Bronchial epithelial cell (primary cell): ENCODE results near the gene ADCY3. TPM values are rescaled to one million over a fixed set of nuclear protein-coding genes. Genes with fewer than 3 reads are reported as not detected.

Experiments used
- DNase-seq: peaks from one replicate; pipeline ENCODE4 v3.0.0-alpha.2; 2010; ENCODE audit warnings: low read depth
- FAIRE-seq: peaks from 2 replicates; lab custom pipeline; 2011; peaks lifted over from hg19 to GRCh38; lab: Jason Lieb, UNC
- H3K27me3 ChIP-seq: 2 replicates; pipeline ENCODE4 v1.5.1; 2011; ENCODE audit warnings: low read length; ENCODE audit not compliant: control insufficient read depth, insufficient read depth
- H3K36me3 ChIP-seq: 2 replicates; pipeline ENCODE4 v1.5.1; 2011; ENCODE audit warnings: low read length; ENCODE audit not compliant: control insufficient read depth, insufficient read depth
- H3K4me3 ChIP-seq: 2 replicates; pipeline ENCODE4 v1.5.1; 2011; ENCODE audit warnings: mild to moderate bottlenecking, low read depth, low read length, control low read depth
- CTCF ChIP-seq: IDR thresholded peaks from 2 replicates; pipeline ENCODE4 v1.5.1; 2011; ENCODE audit warnings: mild to moderate bottlenecking, moderate library complexity, low read length, control low read depth, inconsistent platforms; ENCODE audit not compliant: insufficient read depth, severe bottlenecking
- total RNA-seq: library from RNA; depleted of rRNA; stranded (reverse); fragments of >200 nt; gene quantifications from 2 replicates; pipeline ENCODE4 v1.2.1, GENCODE V29; 2014

ADCY3 gene
- total RNA-seq, 1 donor from 2014 or later, result 31.1 TPM

GRCh38 chr2:24830351-24830750 lies 89.7 kb downstream of the ADCY3 start:
- no peak for TF ChIP-seq CTCF
- no peak overlapping the region for H3K4me3 ChIP-seq
- DNase-seq (peak; percentile 7), FAIRE-seq (no peak)
- no peaks in the 10 kb centered on the region for H3K36me3 ChIP-seq
- no peaks in the 10 kb centered on the region for H3K27me3 ChIP-seq

DNA sequence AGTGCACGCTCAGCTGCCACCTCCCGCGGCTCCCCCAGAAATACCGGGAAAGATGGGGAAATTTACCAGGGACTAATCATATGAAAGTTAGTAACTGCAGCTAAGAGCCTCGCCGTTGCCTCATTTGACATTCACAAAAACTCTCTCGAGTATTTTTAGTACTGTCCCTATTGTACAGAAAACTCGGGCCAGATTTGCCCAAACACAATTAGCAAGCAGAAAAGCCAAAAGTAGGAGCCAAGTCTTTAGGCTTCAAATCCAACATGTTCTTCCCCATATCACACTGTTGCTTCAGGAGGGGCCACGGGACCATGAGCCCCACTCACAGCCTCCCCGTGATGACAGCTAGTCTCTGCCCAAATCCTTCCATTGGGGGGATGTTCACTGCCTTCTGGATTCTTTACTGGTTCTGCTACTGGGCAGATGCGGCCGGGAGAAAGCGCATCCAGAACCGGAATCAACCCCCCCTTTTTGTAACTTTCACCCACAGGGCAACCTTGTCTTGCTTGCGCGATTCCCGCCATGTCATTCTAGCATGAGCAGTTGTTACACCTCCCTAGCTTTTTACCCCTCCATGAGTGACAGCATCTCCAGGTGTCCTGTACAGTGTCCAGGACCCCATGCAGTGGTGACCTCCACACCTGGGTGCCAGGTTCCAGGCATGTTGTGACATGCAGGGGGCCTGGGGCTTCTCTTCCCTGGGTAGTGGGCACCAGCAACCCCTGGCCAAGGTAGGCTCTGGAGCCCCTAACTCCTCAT lies 91.6 kb downstream of the ADCY3 start:
- TF ChIP-seq CTCF, result no peak
- no peak for FAIRE-seq
- H3K27me3 ChIP-seq, result no peaks in the 10 kb centered on the region
- H3K36me3 ChIP-seq, result peaks cover 3% of the 10 kb centered on the region
- no peak for DNase-seq
- H3K4me3 ChIP-seq, result no peak overlapping the region

DNA sequence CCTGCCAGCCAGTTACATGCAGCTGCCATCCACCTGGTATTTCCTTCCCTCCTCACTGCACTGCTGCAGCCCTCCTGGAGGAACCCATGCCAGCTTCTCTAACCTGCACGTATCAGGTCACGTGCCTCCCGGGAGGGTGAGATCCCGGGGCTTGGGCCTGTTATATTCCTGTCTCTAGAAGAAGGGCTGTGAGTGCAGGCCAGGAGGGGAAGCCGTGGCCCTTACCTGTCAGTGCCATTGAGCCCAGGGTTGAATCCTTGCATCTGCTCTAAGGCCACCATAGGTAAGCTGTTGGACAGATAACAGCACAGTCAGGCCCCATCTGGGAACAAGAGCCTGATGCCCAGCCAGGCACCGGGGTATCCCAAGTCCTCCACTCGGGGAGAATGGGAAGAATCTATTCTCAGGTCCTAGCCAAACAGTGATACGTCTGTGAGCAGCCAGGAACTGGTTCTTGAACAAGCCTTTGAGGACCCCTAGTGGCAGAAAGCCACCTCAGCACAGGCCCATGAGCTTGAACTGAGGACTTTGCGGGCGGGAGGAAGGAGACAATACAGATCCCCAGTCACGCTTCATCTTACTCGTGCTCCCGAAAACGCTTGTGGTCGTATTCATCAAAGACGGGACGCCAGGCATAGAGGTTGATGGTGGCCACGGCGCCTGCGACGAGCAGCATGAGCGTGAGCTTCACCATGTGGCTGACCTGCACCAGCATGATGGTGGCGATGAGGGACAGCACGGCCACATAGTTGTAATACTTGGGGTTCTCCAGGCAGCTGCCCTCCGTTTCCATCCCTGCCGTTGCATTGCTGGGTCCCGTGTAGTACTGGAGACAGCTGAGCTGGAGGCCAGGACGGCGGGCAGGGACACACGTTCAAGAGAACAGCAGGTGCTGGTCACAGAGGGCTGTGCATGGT lies 92.5 kb downstream of the ADCY3 start:
- Histone ChIP-seq H3K36me3 (peaks cover 3% of the 10 kb centered on the region), H3K4me3 (no peak overlapping the region), H3K27me3 (no peaks in the 10 kb centered on the region)
- peak; percentile 95 for TF ChIP-seq CTCF
- no peak for FAIRE-seq
- peak; percentile 73 for DNase-seq

- no peak for DNase-seq
- Histone ChIP-seq H3K4me3 (no peak overlapping the region), H3K36me3 (peaks cover 3% of the 10 kb centered on the region), H3K27me3 (no peaks in the 10 kb centered on the region)
- no peak for FAIRE-seq
- no peak for TF ChIP-seq CTCF
These were observed 93.3 kb downstream of the ADCY3 start for GRCh38 chr2:24826773-24827145.

- FAIRE-seq, result no peak
- H3K4me3 ChIP-seq, result no peak overlapping the region
- H3K36me3 ChIP-seq, result peaks cover 4% of the 10 kb centered on the region
These were observed 93.9 kb downstream of the ADCY3 start for GRCh38 chr2:24825883-24826772.

More at GRCh38 chr2:24825883-24826772, 93.9 kb downstream of the ADCY3 start:
- no peaks in the 10 kb centered on the region for H3K27me3 ChIP-seq
- TF ChIP-seq CTCF, result no peak
- peak; percentile 41 for DNase-seq
